ENCODE measurements around the gene SLC36A1. TPM values are rescaled to one million over a fixed set of nuclear protein-coding genes. Genes with fewer than 3 reads are reported as not detected.

The SLC36A1 gene
- total RNA-seq, 1 donor from 2014 or later = 42.5 TPM

DNA sequence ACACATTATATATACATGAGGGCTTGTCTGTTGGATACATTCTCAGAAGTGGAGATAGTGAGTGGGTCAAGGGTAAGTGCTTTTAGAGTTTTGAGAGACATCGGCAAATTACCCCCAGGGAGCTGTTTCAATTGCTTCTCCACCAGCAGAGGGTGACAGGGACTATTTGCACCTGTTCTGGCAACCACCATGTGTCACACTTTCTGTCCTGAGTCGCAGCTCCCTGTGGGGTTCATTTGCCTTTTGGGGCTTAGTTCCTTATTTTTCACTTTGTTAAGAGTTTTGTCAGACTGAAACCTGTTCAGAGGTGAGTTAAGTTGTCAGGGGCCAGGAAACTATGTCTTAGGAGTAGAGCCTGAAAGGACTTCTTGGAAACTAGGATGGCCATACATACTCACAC is 20.1 kb upstream of the SLC36A1 start:
- TF ChIP-seq, protein P1, sequence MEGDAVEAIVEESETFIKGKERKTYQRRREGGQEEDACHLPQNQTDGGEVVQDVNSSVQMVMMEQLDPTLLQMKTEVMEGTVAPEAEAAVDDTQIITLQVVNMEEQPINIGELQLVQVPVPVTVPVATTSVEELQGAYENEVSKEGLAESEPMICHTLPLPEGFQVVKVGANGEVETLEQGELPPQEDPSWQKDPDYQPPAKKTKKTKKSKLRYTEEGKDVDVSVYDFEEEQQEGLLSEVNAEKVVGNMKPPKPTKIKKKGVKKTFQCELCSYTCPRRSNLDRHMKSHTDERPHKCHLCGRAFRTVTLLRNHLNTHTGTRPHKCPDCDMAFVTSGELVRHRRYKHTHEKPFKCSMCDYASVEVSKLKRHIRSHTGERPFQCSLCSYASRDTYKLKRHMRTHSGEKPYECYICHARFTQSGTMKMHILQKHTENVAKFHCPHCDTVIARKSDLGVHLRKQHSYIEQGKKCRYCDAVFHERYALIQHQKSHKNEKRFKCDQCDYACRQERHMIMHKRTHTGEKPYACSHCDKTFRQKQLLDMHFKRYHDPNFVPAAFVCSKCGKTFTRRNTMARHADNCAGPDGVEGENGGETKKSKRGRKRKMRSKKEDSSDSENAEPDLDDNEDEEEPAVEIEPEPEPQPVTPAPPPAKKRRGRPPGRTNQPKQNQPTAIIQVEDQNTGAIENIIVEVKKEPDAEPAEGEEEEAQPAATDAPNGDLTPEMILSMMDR (IDR thresholded peaks at IDR 0.05) = no peak
- no peak overlapping the region for H3K27ac Mint-ChIP-seq (ENCODE audit: unreplicated experiment)
- H3K36me3 Mint-ChIP-seq (ENCODE audit: unreplicated experiment) = no peaks in the 10 kb centered on the region
- DNase-seq (ENCODE audit: extremely low spot score, unreplicated experiment) = no peak
- H3K9me3 Mint-ChIP-seq (ENCODE audit: unreplicated experiment) = no peaks in the 10 kb centered on the region
- H3K4me3 Mint-ChIP-seq (ENCODE audit: unreplicated experiment) = no peak overlapping the region
- H3K27me3 Mint-ChIP-seq (ENCODE audit: unreplicated experiment) = peaks cover 52% of the 10 kb centered on the region
- no peaks in the 10 kb centered on the region for H3K4me1 Mint-ChIP-seq (ENCODE audit: unreplicated experiment)

DNA sequence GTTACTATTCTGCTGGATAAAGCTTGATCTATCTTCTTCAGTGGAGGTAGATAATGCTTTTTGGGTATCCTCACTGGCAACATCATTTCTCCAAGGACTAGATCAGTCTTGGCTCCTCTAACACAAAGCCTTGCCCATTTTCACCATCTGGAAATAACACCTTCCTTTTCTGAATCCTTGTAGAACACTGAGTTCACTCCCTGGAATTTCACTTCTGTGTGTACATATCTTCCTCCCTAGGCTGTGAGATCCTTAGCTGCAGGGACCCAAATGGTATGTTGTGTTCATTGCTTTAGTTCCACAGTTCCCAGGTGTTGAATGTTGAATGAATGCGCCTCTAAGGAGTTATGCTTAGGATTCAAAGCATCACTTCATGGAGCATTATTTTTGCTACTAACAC is 16.7 kb upstream of the SLC36A1 start:
- Mint-ChIP-seq H3K4me3 (ENCODE audit: unreplicated experiment) (no peak overlapping the region), H3K36me3 (ENCODE audit: unreplicated experiment) (no peaks in the 10 kb centered on the region), H3K9me3 (ENCODE audit: unreplicated experiment) (no peaks in the 10 kb centered on the region), H3K4me1 (ENCODE audit: unreplicated experiment) (no peaks in the 10 kb centered on the region), H3K27ac (ENCODE audit: unreplicated experiment) (no peak overlapping the region), H3K27me3 (ENCODE audit: unreplicated experiment) (peaks cover 49% of the 10 kb centered on the region)
- DNase-seq (ENCODE audit: extremely low spot score, unreplicated experiment) = no peak
- TF ChIP-seq, protein P1 (IDR thresholded peaks at IDR 0.05) = no peak

DNA sequence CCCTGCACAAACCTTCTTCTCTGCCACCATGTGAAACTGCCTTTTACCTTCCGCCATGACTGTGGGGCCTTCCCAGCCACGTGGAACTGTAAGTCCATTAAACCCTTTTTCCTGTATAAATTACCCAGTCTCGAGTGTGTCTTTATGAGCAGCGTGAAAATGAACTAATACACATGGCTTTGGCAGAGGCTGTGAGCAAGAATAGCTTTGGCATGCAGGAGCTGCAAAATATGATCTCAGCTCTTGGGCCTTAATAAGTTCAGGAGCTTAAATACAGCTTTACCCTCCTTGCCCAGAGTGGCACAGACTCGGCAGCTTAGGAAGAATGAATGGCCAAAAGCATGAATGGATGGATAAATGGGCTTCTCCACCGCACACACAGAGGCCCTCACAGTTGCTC is 15.7 kb upstream of the SLC36A1 start:
- TF ChIP-seq, protein P1 (IDR thresholded peaks at IDR 0.05) = no peak
- Mint-ChIP-seq H3K9me3 (ENCODE audit: unreplicated experiment) (no peaks in the 10 kb centered on the region), H3K27ac (ENCODE audit: unreplicated experiment) (no peak overlapping the region), H3K4me1 (ENCODE audit: unreplicated experiment) (no peaks in the 10 kb centered on the region), H3K27me3 (ENCODE audit: unreplicated experiment) (peaks cover 49% of the 10 kb centered on the region), H3K36me3 (ENCODE audit: unreplicated experiment) (no peaks in the 10 kb centered on the region), H3K4me3 (ENCODE audit: unreplicated experiment) (no peak overlapping the region)
- no peak for DNase-seq (ENCODE audit: extremely low spot score, unreplicated experiment)

DNA sequence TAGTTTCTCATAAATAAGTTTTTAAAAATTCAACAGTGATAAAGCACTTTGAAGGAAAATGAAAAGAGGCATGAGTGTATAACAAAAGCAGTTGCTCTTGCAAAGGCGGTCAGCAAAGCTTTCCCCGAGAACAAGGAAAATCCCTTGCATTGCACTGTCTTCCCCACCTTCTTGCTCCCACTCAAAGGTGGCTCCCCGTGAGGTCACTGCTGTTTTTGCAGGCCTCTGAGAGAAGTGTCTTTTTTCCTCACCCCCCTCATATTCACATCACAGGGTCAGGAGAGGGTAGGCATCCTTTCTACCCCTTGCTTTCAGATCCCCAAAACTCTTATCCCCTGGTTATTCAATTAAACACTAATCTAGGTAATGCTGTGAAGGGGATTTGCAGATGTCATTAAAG is 15.2 kb upstream of the SLC36A1 start:
- DNase-seq (ENCODE audit: extremely low spot score, unreplicated experiment) = no peak
- Mint-ChIP-seq H3K4me3 (ENCODE audit: unreplicated experiment) (no peak overlapping the region), H3K4me1 (ENCODE audit: unreplicated experiment) (no peaks in the 10 kb centered on the region), H3K27ac (ENCODE audit: unreplicated experiment) (no peak overlapping the region), H3K36me3 (ENCODE audit: unreplicated experiment) (no peaks in the 10 kb centered on the region), H3K27me3 (ENCODE audit: unreplicated experiment) (peaks cover 49% of the 10 kb centered on the region), H3K9me3 (ENCODE audit: unreplicated experiment) (no peaks in the 10 kb centered on the region)
- TF ChIP-seq, protein P1 (IDR thresholded peaks at IDR 0.05) = no peak

DNA sequence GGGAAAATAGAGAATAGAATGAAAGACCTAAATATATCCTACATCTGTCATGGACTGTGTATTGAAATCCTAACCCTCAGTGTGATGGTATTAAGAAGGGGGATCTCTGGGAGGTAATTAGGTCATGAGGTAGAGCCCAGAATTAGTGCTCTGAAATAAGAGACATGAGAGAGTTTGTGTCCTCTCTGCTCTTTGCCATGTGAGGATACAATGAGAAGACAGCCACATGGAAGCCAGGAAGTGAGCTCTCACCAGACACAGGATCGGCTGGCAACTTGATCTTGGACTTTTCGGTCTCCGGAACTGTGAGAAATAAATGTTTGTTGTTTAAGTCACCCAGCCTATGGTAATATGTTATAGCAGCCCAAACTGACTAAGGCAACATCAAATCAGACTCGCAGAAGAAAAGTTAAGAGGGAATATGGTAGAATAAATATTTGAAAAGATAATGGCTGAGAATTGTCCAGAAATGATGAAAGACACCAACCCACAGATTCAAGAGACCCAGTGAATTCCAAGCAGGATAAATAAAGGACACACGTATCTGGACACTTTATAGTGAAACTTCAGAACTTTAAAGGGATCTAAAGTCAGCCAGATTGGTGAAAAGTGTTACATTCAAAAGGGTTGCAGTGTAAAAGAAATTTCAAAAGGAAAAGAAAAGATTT is 12.7 kb upstream of the SLC36A1 start:
- Mint-ChIP-seq H3K4me1 (ENCODE audit: unreplicated experiment) (no peaks in the 10 kb centered on the region), H3K27me3 (ENCODE audit: unreplicated experiment) (peaks cover 60% of the 10 kb centered on the region), H3K36me3 (ENCODE audit: unreplicated experiment) (no peaks in the 10 kb centered on the region), H3K9me3 (ENCODE audit: unreplicated experiment) (no peaks in the 10 kb centered on the region), H3K27ac (ENCODE audit: unreplicated experiment) (no peak overlapping the region), H3K4me3 (ENCODE audit: unreplicated experiment) (no peak overlapping the region)
- no peak for DNase-seq (ENCODE audit: extremely low spot score, unreplicated experiment)
- TF ChIP-seq, protein P1 (IDR thresholded peaks at IDR 0.05) = no peak
